ENCODE measurements around the gene PTPN3. TPM values are rescaled to one million over a fixed set of nuclear protein-coding genes. Genes with fewer than 3 reads are reported as not detected.
A peak's percentile ranks its signal among the peaks of the same experiment; 100 is the strongest.

Gene PTPN3
- total RNA-seq, 1 donor from 2014 or later = 6.8 TPM

DNA sequence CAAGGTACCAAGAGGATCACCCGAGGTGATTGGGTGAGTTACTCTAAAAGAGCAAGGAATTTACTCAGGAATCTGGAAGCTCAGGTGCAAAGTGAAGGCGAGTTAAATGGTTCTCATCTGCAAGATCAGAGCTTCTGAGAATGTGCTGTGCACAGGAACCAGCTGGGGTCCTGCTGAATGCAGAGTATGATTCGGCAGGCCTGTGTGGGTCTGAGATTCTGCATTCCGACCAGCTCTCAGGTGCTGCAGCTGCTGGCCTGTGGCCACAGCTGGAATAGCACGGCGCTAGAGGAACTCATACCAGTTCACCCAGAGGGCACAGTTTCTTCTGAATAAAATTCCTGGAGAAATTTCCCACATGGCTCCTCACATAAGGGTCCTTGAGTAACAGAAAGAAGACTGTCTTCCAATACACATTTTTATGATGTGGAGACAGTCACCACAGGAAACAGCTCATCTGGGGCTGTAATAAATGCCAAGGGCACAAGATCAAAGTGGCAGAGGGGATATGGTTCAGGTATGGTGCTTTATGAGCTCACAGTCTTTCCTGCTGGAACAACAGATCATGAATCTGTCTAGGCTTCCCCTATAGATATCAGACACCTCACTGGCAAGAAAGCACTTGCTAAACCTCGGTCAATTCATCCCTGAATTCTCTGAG, 83.9 kb downstream of the PTPN3 start:
- no peak for DNase-seq (ENCODE audit: low spot score in 2 of 2, unreplicated experiment in 2 of 2)
- peaks cover 4% of the 10 kb centered on the region for H3K4me1 Mint-ChIP-seq
- no peak overlapping the region for H3K4me3 Mint-ChIP-seq
- TF ChIP-seq, protein P1, sequence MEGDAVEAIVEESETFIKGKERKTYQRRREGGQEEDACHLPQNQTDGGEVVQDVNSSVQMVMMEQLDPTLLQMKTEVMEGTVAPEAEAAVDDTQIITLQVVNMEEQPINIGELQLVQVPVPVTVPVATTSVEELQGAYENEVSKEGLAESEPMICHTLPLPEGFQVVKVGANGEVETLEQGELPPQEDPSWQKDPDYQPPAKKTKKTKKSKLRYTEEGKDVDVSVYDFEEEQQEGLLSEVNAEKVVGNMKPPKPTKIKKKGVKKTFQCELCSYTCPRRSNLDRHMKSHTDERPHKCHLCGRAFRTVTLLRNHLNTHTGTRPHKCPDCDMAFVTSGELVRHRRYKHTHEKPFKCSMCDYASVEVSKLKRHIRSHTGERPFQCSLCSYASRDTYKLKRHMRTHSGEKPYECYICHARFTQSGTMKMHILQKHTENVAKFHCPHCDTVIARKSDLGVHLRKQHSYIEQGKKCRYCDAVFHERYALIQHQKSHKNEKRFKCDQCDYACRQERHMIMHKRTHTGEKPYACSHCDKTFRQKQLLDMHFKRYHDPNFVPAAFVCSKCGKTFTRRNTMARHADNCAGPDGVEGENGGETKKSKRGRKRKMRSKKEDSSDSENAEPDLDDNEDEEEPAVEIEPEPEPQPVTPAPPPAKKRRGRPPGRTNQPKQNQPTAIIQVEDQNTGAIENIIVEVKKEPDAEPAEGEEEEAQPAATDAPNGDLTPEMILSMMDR (IDR thresholded peaks at IDR 0.05; ENCODE audit: unreplicated experiment) = no peak
- no peaks in the 10 kb centered on the region for H3K27me3 Mint-ChIP-seq (ENCODE audit: low read depth)
- no peaks in the 10 kb centered on the region for H3K9me3 Mint-ChIP-seq
- no peak overlapping the region for H3K27ac Mint-ChIP-seq
- peaks cover 2% of the 10 kb centered on the region for H3K36me3 Mint-ChIP-seq

DNA sequence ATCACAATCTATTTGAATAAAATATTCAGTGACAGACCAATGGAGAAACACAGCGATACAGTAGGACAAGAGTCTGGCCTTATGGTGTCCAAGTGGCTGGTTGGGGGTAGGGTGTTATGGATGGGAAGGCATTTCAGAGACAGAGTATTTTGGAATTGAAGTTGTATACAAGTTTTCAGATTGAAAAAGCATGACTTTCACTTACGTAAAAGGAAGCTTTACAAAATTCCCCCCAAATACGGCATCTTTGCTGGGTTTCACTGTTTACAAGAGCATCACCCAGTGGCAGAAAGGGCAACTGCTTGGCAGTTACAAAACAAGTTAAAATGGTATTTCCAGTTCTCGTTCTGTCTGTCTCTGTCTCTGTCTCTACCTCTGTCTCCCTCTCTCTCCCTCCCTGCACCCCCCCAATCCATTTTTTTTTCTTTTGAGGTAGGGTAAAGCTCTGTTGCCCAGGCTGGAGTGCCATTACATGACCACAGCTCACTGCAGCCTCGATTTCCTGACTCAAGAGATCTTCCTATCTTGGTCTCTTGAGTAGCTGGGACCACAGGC, 86.2 kb downstream of the PTPN3 start:
- no peaks in the 10 kb centered on the region for H3K36me3 Mint-ChIP-seq
- DNase-seq (ENCODE audit: low spot score in 2 of 2, unreplicated experiment in 2 of 2) = no peak
- peaks cover 4% of the 10 kb centered on the region for H3K4me1 Mint-ChIP-seq
- TF ChIP-seq, protein P1 (IDR thresholded peaks at IDR 0.05; ENCODE audit: unreplicated experiment) = peak; percentile 53
- H3K4me3 Mint-ChIP-seq = no peak overlapping the region
- no peaks in the 10 kb centered on the region for H3K9me3 Mint-ChIP-seq
- no peaks in the 10 kb centered on the region for H3K27me3 Mint-ChIP-seq (ENCODE audit: low read depth)
- no peak overlapping the region for H3K27ac Mint-ChIP-seq

DNA sequence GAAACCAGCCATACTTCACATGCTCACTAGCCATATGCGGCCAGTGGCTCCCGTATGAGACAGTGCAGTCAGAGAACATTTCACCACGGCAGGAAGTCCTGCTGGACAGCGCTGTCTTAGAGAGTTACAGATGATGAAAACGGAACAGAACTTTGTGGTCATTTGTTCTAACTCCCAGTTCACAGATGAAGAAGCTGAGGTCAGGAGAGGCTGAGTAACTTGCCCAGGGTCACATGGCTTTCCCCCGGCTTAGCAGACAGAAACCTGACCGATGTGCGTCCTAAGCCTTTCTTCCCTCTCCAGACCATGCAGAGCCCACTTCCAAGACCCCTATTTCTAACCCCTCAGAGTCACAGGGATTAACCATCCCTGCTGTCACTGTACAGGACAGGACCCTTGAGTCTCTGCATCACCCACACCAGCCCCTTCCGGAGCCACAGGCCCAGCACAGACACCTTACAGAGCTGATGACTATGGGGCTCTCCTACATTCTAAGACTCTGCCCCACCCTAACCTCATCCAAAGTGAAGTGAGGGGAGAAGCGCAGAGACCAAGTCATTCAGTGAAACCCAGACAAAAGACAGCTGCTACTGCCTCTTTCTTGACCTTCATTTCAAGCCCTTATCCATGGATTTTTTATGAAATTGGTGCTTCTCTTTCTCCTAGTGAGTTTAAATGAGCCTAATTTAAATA, 86.9 kb downstream of the PTPN3 start:
- H3K4me3 Mint-ChIP-seq = no peak overlapping the region
- H3K4me1 Mint-ChIP-seq = peaks cover 4% of the 10 kb centered on the region
- no peaks in the 10 kb centered on the region for H3K27me3 Mint-ChIP-seq (ENCODE audit: low read depth)
- H3K9me3 Mint-ChIP-seq = no peaks in the 10 kb centered on the region
- no peaks in the 10 kb centered on the region for H3K36me3 Mint-ChIP-seq
- TF ChIP-seq, protein P1 (IDR thresholded peaks at IDR 0.05; ENCODE audit: unreplicated experiment) = no peak
- no peak for DNase-seq (ENCODE audit: low spot score in 2 of 2, unreplicated experiment in 2 of 2)
- H3K27ac Mint-ChIP-seq = no peak overlapping the region

DNA sequence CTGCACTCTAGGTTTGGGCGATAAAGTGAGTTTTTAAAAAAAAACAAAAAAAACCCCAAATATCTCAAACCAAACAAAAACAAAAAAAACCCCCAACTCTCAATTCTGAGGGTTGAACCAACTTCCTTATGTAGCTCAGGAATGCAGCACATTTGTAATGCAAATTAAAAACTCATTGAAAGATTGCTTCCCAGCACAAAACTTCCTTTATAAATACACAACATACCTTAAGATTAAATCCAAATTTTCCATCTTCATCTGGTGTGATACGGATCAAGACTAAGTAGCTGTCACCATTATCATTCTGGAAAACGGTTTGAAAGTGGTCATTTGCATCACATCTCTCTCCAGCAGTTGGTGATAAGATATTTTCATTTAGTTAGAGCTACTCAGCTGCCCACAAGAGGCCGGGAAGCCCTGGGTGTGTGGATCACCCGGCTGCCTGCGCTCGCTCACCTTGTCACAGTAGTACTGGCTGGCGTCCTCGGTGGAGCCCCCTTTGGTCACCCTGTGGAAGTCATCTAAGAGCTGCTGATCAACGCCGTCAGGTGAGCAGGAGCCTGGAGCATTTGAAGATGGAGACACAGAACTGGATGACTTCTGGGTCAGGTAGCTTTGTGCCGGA, 88.2 kb downstream of the PTPN3 start:
- no peaks in the 10 kb centered on the region for H3K27me3 Mint-ChIP-seq (ENCODE audit: low read depth)
- TF ChIP-seq, protein P1 (IDR thresholded peaks at IDR 0.05; ENCODE audit: unreplicated experiment) = no peak
- H3K9me3 Mint-ChIP-seq = no peaks in the 10 kb centered on the region
- no peaks in the 10 kb centered on the region for H3K36me3 Mint-ChIP-seq
- H3K4me1 Mint-ChIP-seq = peaks cover 4% of the 10 kb centered on the region
- H3K27ac Mint-ChIP-seq = no peak overlapping the region
- H3K4me3 Mint-ChIP-seq = no peak overlapping the region
- no peak for DNase-seq (ENCODE audit: low spot score in 2 of 2, unreplicated experiment in 2 of 2)

DNA sequence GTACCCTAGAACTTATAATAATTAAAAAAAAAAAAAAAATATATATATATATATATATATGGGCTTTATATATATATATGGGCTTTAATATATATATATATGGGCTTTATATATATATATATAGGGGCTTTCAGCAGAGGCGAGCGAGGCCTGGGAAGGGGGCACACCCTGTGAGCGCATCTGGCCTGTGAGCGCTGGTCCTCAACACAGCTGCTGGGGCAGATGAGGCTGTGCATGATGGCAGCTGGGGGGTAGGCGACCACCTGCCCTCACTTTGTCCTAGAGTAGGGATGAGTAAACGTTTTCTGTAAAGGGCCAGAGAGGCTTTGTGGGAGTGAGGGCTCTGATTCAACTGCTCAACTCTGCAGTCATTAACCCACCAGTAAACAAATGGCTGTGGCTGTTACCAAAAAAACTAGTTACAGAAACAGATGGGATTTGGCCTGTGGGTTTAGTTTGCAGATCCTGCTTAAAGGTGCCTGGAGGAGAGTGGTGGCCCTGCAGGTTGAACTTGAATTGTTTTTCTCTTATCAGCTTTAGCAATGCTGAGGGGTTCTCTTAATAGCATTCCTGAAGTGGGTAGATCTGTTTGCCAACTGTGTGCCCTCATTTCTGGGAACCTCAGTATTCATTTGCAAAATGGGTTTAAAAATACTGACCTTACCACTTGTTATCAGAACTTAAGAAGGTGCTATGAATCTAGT, 89.2 kb downstream of the PTPN3 start:
- no peak for DNase-seq (ENCODE audit: low spot score in 2 of 2, unreplicated experiment in 2 of 2)
- Mint-ChIP-seq H3K27ac (no peak overlapping the region), H3K4me3 (no peak overlapping the region), H3K27me3 (ENCODE audit: low read depth) (no peaks in the 10 kb centered on the region), H3K36me3 (no peaks in the 10 kb centered on the region), H3K9me3 (no peaks in the 10 kb centered on the region), H3K4me1 (no peaks in the 10 kb centered on the region)
- TF ChIP-seq, protein P1 (IDR thresholded peaks at IDR 0.05; ENCODE audit: unreplicated experiment) = no peak

Measured in mesothelial cell of epicardium (in vitro differentiated cells).